Endodermal cell (in vitro differentiated cells): ENCODE data around the gene PLEKHB2. TPM values are rescaled to one million over a fixed set of nuclear protein-coding genes. Genes with fewer than 3 reads are reported as not detected.
"Not testable (repeated sequence)": the region's sequence is repeated elsewhere in the genome, so short reads cannot be mapped to it uniquely, and the experiment has no call there.

Experiments used
- DNase-seq: peaks from one replicate; pipeline ENCODE4 v3.0.0-alpha.2; 2017
- H3K27ac ChIP-seq: 2 replicates; pipeline ENCODE4 v1.5.1; 2013; ENCODE audit warnings: mild to moderate bottlenecking, low read depth, low read length, moderate library complexity
- H3K27me3 ChIP-seq: 2 replicates; pipeline ENCODE4 v1.6.1; 2013; ENCODE audit warnings: mild to moderate bottlenecking, low read length, moderate library complexity; ENCODE audit not compliant: insufficient read depth, control insufficient read depth, poor library complexity, severe bottlenecking
- H3K36me3 ChIP-seq: 2 replicates; pipeline ENCODE4 v1.7.0; 2013; ENCODE audit warnings: mild to moderate bottlenecking, low read length, moderate library complexity; ENCODE audit not compliant: control insufficient read depth, insufficient read depth
- H3K4me1 ChIP-seq: one replicate; pipeline ENCODE4 v1.7.0; 2013; ENCODE audit warnings: low read length; ENCODE audit not compliant: control insufficient read depth, insufficient read depth
- H3K4me3 ChIP-seq: 2 replicates; pipeline ENCODE4 v1.5.1; 2013; ENCODE audit warnings: mild to moderate bottlenecking, low read length, moderate library complexity
- H3K9ac ChIP-seq: 2 replicates; pipeline ENCODE4 v1.6.1; 2013; ENCODE audit warnings: mild to moderate bottlenecking, low read length, moderate library complexity; ENCODE audit not compliant: poor library complexity, severe bottlenecking; ENCODE audit errors: extremely low read depth
- H3K9me3 ChIP-seq: 2 replicates; pipeline ENCODE4 v1.6.1; 2013; ENCODE audit warnings: mild to moderate bottlenecking, low read length, moderate library complexity; ENCODE audit not compliant: control insufficient read depth
- H3K27ac Mint-ChIP-seq: 2 replicates; pipeline ENCODE4 v1.8.0; 2020; ENCODE audit warnings: mixed read lengths
- H3K27me3 Mint-ChIP-seq: 2 replicates; pipeline ENCODE4 v1.8.0; 2021; ENCODE audit warnings: mild to moderate bottlenecking, mixed read lengths; ENCODE audit not compliant: insufficient read depth
- H3K36me3 Mint-ChIP-seq: 2 replicates; pipeline ENCODE4 v1.8.0; 2020; ENCODE audit warnings: low read depth, mixed read lengths
- H3K4me1 Mint-ChIP-seq: 2 replicates; pipeline ENCODE4 v1.8.0; 2020; ENCODE audit warnings: mixed read lengths
- H3K4me3 Mint-ChIP-seq: 2 replicates; pipeline ENCODE4 v1.8.0; 2020; ENCODE audit warnings: mild to moderate bottlenecking, moderate library complexity, mixed read lengths
- H3K9me3 Mint-ChIP-seq: 2 replicates; pipeline ENCODE4 v1.8.0; 2020; ENCODE audit warnings: mild to moderate bottlenecking, mixed read lengths
- WGBS, 2 experiments: methylation state at CpG; one replicate each; pipeline versions ENCODE4 v1.1.5 to v1.1.7; 2013; ENCODE audit warnings: missing lambda C conversion rate in 2 of 2, mixed read lengths in 1 of 2; ENCODE audit not compliant: insufficient coverage in 1 of 2, insufficient read length in 1 of 2; 5-methylcytosine and 5-hydroxymethylcytosine counted together
- total RNA-seq, 2 donors: library from RNA; stranded (reverse); fragmentation: NEBNext Ultra II Directional in 1 of 2; extraction: Animal tissue kit (Norgen Biotek cat#: 25700) in 1 of 2; gene quantifications; 2 replicates in 1 of 2; 3 replicates in 1 of 2; pipeline ENCODE4 v1.2.1, GENCODE V29; 2021
- TF ChIP-seq, protein P1 (sequence below): fragments of 200-600 bp; sonication (generic); conservative IDR thresholded peaks from 2 replicates; pipeline ENCODE4 v1.5.0; 2021; ENCODE audit warnings: antibody characterized with exemption, mild to moderate bottlenecking

Gene PLEKHB2
- total RNA-seq, 2 donors from 2014 or later: 66.7 to 68.6 TPM

DNA sequence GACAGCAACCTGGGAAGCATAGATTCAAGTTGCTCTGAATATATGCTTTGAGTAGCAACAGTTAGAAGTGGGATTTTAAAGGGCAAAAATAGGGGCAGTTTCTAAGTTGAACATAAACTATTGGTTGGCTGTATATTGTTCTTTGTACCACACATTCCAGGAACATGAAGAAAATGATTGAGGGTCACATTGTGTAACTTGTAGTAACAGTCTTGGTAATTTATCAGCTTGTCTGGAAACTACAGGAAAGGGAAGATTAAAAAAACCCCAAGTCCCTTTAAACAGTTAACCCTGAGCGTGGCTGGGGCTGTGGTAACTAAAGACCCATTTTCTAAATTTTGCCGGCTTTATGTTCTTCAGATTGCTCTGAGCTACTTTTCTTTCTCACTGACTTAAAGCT is 7.4 kb downstream of the PLEKHB2 start:
- Histone ChIP-seq H3K4me3 (no peak overlapping the region), H3K27me3 (no peaks in the 10 kb centered on the region), H3K36me3 (peaks cover 54% of the 10 kb centered on the region), H3K9ac (no peak overlapping the region), H3K27ac (no peak overlapping the region), H3K4me1 (no peaks in the 10 kb centered on the region), H3K9me3 (peaks cover 4% of the 10 kb centered on the region)
- H3K36me3 Mint-ChIP-seq: peaks cover 45% of the 10 kb centered on the region
- peaks cover 5% of the 10 kb centered on the region for H3K9me3 Mint-ChIP-seq
- H3K4me1 Mint-ChIP-seq: peaks cover 33% of the 10 kb centered on the region
- TF ChIP-seq, protein P1, sequence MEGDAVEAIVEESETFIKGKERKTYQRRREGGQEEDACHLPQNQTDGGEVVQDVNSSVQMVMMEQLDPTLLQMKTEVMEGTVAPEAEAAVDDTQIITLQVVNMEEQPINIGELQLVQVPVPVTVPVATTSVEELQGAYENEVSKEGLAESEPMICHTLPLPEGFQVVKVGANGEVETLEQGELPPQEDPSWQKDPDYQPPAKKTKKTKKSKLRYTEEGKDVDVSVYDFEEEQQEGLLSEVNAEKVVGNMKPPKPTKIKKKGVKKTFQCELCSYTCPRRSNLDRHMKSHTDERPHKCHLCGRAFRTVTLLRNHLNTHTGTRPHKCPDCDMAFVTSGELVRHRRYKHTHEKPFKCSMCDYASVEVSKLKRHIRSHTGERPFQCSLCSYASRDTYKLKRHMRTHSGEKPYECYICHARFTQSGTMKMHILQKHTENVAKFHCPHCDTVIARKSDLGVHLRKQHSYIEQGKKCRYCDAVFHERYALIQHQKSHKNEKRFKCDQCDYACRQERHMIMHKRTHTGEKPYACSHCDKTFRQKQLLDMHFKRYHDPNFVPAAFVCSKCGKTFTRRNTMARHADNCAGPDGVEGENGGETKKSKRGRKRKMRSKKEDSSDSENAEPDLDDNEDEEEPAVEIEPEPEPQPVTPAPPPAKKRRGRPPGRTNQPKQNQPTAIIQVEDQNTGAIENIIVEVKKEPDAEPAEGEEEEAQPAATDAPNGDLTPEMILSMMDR: no peak
- DNase-seq: no peak
- H3K27me3 Mint-ChIP-seq: no peaks in the 10 kb centered on the region
- H3K4me3 Mint-ChIP-seq: no peak overlapping the region
- no peak overlapping the region for H3K27ac Mint-ChIP-seq
- WGBS, 2 experiments: 96% methylated on average over 2 of the region's 2 CpGs; no CpG with 5 or more reads in 1 of the 2 experiments

DNA sequence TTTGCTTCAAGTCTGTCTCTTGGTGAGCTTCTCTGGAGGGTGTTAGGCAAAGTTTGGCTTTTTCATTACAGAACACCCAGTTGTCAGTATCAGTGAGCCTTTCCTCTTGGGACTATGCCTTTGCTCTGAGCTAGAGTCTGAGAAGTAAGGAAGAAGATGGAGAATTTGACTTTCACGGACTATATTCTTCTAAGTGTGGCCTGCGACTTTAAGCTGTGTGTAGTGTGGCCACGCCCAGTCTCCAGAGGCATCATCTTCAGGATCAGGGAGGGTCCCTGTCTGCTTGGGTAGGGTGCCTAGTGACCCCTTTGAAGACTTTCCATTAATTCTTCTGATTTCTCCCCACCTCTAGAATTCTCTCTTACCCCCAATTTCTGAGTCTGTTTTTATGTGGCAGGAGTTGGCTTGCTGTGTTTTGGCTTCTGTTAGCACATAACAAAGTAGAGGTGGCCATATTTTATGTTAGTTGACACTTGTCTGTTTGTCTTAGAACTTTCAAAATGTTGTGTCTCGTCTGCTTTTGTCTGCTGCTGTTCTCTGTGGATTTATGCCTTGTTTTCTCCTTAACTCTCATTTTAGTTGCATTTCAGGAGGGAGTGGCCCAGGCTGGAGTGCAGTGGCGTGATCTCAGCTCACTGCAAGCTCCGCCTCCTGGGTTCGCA is 8.6 kb downstream of the PLEKHB2 start:
- Mint-ChIP-seq H3K4me3 (no peak overlapping the region), H3K9me3 (peaks cover 5% of the 10 kb centered on the region), H3K4me1 (peaks cover 31% of the 10 kb centered on the region), H3K27me3 (no peaks in the 10 kb centered on the region), H3K36me3 (peaks cover 46% of the 10 kb centered on the region), H3K27ac (no peak overlapping the region)
- no peak for DNase-seq
- Histone ChIP-seq H3K36me3 (peaks cover 56% of the 10 kb centered on the region), H3K4me3 (no peak overlapping the region), H3K27ac (no peak overlapping the region), H3K4me1 (no peaks in the 10 kb centered on the region), H3K9me3 (peaks cover 4% of the 10 kb centered on the region), H3K27me3 (no peaks in the 10 kb centered on the region), H3K9ac (no peak overlapping the region)
- TF ChIP-seq, protein P1: no peak
- WGBS, 2 experiments: 94 to 95% methylated on average over 7 of the region's 7 CpGs

DNA sequence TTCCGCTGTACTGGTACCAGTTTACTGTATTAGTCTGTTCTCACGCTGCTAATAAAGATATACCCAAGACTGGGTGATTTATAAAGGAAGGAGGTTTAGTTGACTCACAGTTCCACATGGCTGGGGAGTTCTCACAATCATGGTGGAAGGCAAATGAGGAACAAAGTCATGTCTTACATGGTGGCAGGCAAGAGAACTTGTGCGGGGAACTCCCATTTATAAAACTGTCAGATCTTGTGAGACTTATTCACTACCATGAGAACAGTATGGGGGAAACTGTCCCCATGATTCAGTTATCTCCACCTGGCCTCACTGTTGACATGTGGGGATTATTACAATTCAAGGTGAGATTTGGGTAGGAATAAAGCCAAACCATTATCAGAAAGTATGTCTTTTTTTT is 9.8 kb downstream of the PLEKHB2 start:
- H3K9ac ChIP-seq, DNase-seq, H3K4me3 Mint-ChIP-seq, H3K27me3 Mint-ChIP-seq, H3K4me3 ChIP-seq, H3K27ac Mint-ChIP-seq, H3K9me3 Mint-ChIP-seq, H3K9me3 ChIP-seq, H3K27ac ChIP-seq, H3K27me3 ChIP-seq, H3K4me1 ChIP-seq: not testable (repeated sequence)
- H3K36me3 ChIP-seq: peaks cover 48% of the 10 kb centered on the region
- Mint-ChIP-seq H3K36me3 (peaks cover 41% of the 10 kb centered on the region), H3K4me1 (peaks cover 31% of the 10 kb centered on the region)
- WGBS, 2 experiments: 88 to 94% methylated on average over 3 of the region's 3 CpGs

DNA sequence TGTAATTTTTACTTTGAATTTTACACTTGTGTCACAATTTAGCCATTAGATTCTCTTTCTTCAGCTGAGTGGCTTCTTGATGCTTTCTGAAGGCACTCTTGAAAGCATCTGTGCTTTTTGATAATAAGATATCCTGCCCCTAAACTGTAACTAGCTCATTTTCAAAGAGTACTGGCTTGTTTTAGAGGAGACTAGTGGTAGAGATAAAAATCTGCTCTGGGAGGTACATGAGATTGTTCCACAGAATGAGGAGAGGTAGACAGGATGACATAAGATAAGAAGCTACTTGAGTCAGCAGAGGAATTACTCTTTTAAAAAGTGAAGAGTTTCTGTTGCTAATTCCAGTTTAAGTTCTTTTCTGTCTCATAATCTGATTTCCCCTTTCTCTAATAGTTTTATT is 10.6 kb downstream of the PLEKHB2 start:
- Histone ChIP-seq H3K4me1 (no peaks in the 10 kb centered on the region), H3K27me3 (no peaks in the 10 kb centered on the region), H3K9me3 (no peaks in the 10 kb centered on the region), H3K9ac (no peak overlapping the region), H3K4me3 (no peak overlapping the region), H3K36me3 (peaks cover 41% of the 10 kb centered on the region), H3K27ac (no peak overlapping the region)
- peaks cover 5% of the 10 kb centered on the region for H3K9me3 Mint-ChIP-seq
- H3K27ac Mint-ChIP-seq: peak overlapping the region; percentile 5
- TF ChIP-seq, protein P1: no peak
- no peak for DNase-seq
- no peak overlapping the region for H3K4me3 Mint-ChIP-seq
- H3K36me3 Mint-ChIP-seq: peaks cover 39% of the 10 kb centered on the region
- H3K4me1 Mint-ChIP-seq: peaks cover 31% of the 10 kb centered on the region
- no peaks in the 10 kb centered on the region for H3K27me3 Mint-ChIP-seq
